GM23338 (cell line): ENCODE measurements around the gene ABR.

Source experiments
- CTCF ChIP-seq, 2 experiments: fragments of 200-600 bp in 1 of 2; sonication (generic) in 1 of 2; conservative IDR thresholded peaks; 2 replicates each; pipeline versions ENCODE4 v1.5.1 to v1.6.1; 2016 to 2017; ENCODE audit warnings: antibody characterized with exemption in 2 of 2, low read depth in 2 of 2, mild to moderate bottlenecking in 2 of 2, moderate library complexity in 1 of 2
- POLR2AphosphoS5 ChIP-seq: IDR thresholded peaks from 2 replicates; pipeline ENCODE4 v1.6.1; 2016; ENCODE audit warnings: antibody characterized with exemption, low read depth
- REST ChIP-seq: IDR thresholded peaks from one replicate; pipeline ENCODE4 v1.6.1; 2018; ENCODE audit warnings: antibody characterized with exemption; ENCODE audit not compliant: unreplicated experiment

- TF ChIP-seq POLR2AphosphoS5 = no peak
- no peak for TF ChIP-seq REST
- no peak for TF ChIP-seq CTCF (conservative IDR thresholded peaks at IDR 0.05; ENCODE audit: low read depth in 2 of 2)
Measured at GRCh38 chr17:1108765-1109605, 70.8 kb downstream of the ABR start.
